Epithelial cell of esophagus (primary cell): ENCODE results near the gene TMEM221.

Experiments
- DNase-seq: peaks from one replicate; pipeline ENCODE4 v3.0.0; 2010; ENCODE audit warnings: low read depth
- H3K4me3 ChIP-seq: 2 replicates; pipeline ENCODE4 v1.5.1; 2011; ENCODE audit warnings: mild to moderate bottlenecking, low read length, control low read depth
- TF ChIP-seq, protein P1 (sequence below): IDR thresholded peaks from 2 replicates; pipeline ENCODE4 v1.5.1; 2011; ENCODE audit warnings: low read depth, mild to moderate bottlenecking, low read length, control low read depth, inconsistent platforms; ENCODE audit not compliant: insufficient read depth; ENCODE audit errors: missing control alignments

Gene TMEM221

DNA sequence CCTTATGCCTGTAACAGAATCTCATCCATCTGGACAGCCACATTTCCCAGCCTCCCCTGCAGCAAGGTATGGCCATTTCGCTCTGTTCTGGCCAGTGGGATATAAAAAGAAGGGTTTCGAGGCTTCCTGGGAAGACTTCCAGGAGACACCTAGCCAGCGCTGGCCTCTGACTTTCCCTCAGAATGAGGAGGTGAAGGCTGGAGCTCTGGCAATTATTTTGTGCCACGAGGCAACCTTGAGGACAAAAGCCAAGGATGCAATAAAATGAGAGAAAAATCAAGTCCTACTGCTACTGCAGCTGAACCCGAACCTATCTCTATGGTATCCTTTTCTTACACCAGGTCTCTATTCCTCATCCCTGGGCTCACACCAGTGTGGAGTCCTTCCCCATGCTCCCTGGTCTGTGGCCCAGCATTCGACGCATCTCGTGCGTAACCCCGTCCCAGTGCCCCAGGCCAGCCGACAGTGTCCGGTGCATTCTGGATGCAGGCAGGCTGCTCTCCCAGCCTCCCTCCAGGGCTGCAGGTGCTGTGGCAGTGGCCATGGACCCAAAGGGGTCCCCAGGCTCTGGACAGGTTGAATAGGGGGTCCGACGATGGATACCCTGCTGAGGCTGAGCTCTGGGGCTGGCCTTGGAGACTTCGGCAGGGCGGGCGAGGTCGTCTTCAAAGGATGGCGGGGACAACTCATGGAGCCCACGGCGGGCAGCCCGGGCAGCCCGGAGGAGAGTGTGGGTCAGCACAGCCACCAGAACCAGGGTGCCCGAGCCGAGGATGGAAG, 12.2 kb downstream of the TMEM221 start:
- TF ChIP-seq, protein P1, sequence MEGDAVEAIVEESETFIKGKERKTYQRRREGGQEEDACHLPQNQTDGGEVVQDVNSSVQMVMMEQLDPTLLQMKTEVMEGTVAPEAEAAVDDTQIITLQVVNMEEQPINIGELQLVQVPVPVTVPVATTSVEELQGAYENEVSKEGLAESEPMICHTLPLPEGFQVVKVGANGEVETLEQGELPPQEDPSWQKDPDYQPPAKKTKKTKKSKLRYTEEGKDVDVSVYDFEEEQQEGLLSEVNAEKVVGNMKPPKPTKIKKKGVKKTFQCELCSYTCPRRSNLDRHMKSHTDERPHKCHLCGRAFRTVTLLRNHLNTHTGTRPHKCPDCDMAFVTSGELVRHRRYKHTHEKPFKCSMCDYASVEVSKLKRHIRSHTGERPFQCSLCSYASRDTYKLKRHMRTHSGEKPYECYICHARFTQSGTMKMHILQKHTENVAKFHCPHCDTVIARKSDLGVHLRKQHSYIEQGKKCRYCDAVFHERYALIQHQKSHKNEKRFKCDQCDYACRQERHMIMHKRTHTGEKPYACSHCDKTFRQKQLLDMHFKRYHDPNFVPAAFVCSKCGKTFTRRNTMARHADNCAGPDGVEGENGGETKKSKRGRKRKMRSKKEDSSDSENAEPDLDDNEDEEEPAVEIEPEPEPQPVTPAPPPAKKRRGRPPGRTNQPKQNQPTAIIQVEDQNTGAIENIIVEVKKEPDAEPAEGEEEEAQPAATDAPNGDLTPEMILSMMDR, result no peak
- no peak for DNase-seq
- no peak overlapping the region for H3K4me3 ChIP-seq

DNA sequence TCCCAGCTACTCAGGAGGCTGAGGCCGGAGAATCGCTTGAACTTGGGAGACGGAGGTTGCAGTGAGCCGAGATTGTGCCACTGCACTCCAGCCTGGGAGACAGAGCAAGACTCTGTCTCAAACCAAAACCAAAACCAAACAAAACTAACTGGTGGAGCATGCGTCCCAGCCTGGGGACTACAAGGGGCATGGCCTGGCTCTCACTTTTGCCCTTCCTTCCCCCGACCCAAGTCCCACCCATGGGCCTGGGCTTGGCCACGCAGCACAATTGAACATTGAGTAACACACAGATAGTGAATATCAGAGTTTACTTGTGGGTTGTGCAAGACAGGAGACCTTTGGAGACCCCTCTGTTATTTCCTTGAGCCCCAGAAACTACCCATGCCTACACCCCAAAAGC, 13.2 kb downstream of the TMEM221 start:
- no peak overlapping the region for H3K4me3 ChIP-seq
- TF ChIP-seq, protein P1, result no peak
- DNase-seq, result no peak

DNA sequence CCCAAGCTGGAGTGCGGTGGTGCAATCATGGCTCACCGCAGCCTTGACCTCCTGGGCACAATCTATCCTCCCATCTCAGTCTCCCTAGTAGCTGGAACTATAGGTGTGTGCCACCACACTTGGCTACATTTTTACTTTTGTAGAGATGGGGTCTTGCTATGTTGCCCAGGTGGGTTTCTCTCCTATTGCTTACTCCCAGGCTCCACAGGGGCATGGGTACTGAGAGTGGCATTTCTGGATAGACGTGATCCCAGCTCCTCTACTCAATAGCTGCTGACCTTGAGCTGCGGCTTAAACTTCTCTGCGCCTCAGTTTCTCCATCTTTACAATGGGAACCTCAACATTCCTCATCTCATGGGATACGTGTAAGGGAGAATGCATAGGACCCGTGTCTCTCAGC, 17.1 kb downstream of the TMEM221 start:
- TF ChIP-seq, protein P1, result no peak
- no peak overlapping the region for H3K4me3 ChIP-seq
- no peak for DNase-seq

DNA sequence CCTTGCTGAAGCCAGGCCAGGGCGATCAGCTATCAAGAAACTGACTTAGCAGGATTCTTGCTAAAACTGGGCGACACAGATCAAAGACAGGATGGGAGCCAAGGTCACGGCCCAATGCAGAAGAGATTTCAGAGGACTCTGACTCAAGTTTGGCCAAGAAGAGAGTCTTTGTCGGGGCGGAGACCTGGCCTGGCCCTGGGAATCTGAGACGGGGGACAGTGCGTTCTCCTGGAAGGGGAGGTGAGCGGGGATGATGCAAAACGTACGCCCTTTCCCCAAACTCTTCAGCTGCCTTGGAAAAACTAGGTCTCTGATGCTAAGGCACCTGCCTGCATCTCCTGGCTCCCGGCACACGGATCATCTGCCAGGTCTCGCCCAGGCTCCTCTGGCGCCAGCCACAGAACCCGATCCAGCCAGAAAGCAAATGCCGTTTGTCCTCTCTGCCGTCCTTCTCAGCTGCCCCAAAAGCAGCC, 18.8 kb downstream of the TMEM221 start:
- H3K4me3 ChIP-seq, result no peak overlapping the region
- no peak for DNase-seq
- TF ChIP-seq, protein P1, result no peak

DNA sequence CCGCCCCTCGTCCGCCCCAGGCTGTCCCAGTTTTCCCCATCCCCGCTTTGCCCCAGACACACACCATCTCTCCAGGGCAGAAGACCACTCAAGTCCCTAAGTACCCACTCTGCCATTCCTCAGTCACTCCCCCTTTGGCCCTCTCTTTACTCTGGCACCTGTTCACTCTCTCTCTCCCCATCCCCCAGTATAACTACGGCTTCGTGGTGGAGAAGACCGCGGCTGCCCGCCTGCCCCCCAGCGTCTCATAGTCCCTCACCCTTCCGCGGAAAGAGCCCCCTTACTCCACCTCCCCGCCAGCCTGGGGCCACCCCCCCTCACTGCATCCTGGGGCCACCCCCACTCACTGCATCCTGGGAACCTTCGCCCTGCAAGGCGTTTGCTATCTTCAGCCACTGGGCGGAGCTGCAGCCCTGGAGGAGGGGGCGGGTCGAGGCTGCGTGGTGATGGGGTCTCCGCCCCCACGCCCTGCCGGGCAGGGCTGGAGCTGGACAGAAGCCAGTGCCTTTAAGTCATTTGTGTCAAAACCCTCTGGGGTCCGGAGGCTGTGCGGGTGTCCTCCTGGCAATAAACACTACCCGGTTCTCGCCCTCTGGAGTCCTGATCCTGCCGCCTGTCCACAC, 23.6 kb downstream of the TMEM221 start:
- DNase-seq, result peak; percentile 36
- no peak overlapping the region for H3K4me3 ChIP-seq
- TF ChIP-seq, protein P1, result peak; percentile 61

DNA sequence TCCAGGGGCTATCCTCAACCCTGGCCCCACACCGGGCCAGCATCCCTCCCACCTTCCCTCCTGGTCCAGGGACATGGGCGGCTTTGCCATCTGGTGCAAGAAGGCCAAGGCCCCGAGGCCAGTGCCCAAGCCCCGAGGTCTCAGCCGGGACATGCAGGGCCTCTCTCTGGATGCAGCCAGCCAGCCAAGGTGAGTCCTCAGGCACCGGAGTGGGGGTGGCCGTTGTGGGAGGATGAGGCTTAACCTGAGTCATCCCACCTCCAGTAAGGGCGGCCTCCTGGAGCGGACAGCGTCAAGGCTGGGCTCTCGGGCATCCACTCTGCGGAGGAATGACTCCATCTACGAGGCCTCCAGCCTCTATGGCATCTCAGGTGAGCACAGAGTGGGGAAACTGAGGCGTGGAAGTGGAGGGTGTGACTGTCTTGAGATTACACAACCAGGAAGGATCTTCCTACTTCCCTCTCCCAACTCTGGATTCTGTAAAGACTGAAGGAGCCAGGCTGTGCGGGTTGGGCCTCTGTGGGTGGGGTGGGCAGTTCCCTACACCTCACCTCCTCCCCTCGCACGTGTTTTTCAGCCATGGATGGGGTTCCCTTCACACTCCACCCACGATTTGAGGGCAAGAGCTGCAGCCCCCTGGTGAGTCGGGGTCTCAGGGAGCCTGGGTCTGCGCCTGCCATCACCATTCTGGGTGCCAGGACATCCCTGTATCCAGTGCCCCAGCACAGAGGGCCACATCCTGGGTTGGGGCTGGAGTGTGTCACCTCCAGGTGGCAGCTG, 24.8 kb downstream of the TMEM221 start:
- no peak overlapping the region for H3K4me3 ChIP-seq
- DNase-seq, result peak; percentile 20
- TF ChIP-seq, protein P1, result no peak
